WTC11 (cell line): ENCODE measurements around the gene SYCE3. TPM values are rescaled to one million over a fixed set of nuclear protein-coding genes. Genes with fewer than 3 reads are reported as not detected.

Experiments used
- CREB1 ChIP-seq: sonication (generic); formaldehyde crosslinking; IDR thresholded peaks from 2 replicates; pipeline ENCODE4 v1.8.0; 2023; ENCODE audit warnings: mild to moderate bottlenecking, missing genetic modification reagents
- CREM ChIP-seq: sonication (generic); formaldehyde crosslinking; IDR thresholded peaks from 2 replicates; pipeline ENCODE4 v1.8.1; 2022; ENCODE audit warnings: mild to moderate bottlenecking, missing genetic modification reagents, moderate library complexity
- E2F1 ChIP-seq: sonication (generic); formaldehyde crosslinking; IDR thresholded peaks from 2 replicates; pipeline ENCODE4 v1.8.0; 2022; ENCODE audit warnings: mild to moderate bottlenecking, missing genetic modification reagents
- E2F4 ChIP-seq: sonication (generic); formaldehyde crosslinking; IDR thresholded peaks from 2 replicates; pipeline ENCODE4 v1.8.1; 2022; ENCODE audit warnings: low read depth, mild to moderate bottlenecking, moderate library complexity, missing genetic modification reagents, borderline replicate concordance
- ESRRA ChIP-seq: sonication (generic); formaldehyde crosslinking; IDR thresholded peaks from 2 replicates; pipeline ENCODE4 v1.8.1; 2022; ENCODE audit warnings: mild to moderate bottlenecking, missing genetic modification reagents, borderline replicate concordance
- FOXK1 ChIP-seq: sonication (generic); formaldehyde crosslinking; IDR thresholded peaks from 2 replicates; pipeline ENCODE4 v1.8.0; 2022; ENCODE audit warnings: mild to moderate bottlenecking, moderate library complexity, missing genetic modification reagents
- HMGA2 ChIP-seq: fragments of 250-450 bp; sonication (Bioruptor Pico); IDR thresholded peaks from 2 replicates; pipeline ENCODE4 v1.4.0; 2021; ENCODE audit warnings: mild to moderate bottlenecking, moderate library complexity
- IRF2 ChIP-seq: sonication (generic); formaldehyde crosslinking; IDR thresholded peaks from 2 replicates; pipeline ENCODE4 v1.8.0; 2022; ENCODE audit warnings: low read depth, missing genetic modification reagents, borderline replicate concordance
- MAX ChIP-seq: sonication (generic); formaldehyde crosslinking; IDR thresholded peaks from 2 replicates; pipeline ENCODE4 v1.8.0; 2022; ENCODE audit warnings: mild to moderate bottlenecking, missing genetic modification reagents
- MXD4 ChIP-seq: fragments of 250-450 bp; sonication (Bioruptor Pico); IDR thresholded peaks from 2 replicates; pipeline ENCODE4 v1.8.0; 2021; ENCODE audit warnings: mild to moderate bottlenecking, moderate library complexity, borderline replicate concordance
- MYBL2 ChIP-seq: sonication (generic); formaldehyde crosslinking; IDR thresholded peaks from 2 replicates; pipeline ENCODE4 v1.8.1; 2023; ENCODE audit warnings: mild to moderate bottlenecking, moderate library complexity, missing genetic modification reagents
- NR1H2 ChIP-seq: sonication (generic); formaldehyde crosslinking; IDR thresholded peaks from 2 replicates; pipeline ENCODE4 v1.9.0; 2021; ENCODE audit warnings: mild to moderate bottlenecking, moderate library complexity, missing genetic modification reagents
- PRDM15 ChIP-seq: sonication (generic); formaldehyde crosslinking; IDR thresholded peaks from 2 replicates; pipeline ENCODE4 v1.8.0; 2022; ENCODE audit warnings: missing genetic modification reagents
- SMAD3 ChIP-seq: sonication (generic); formaldehyde crosslinking; IDR thresholded peaks from 2 replicates; pipeline ENCODE4 v1.8.0; 2022; ENCODE audit warnings: missing genetic modification reagents, mild to moderate bottlenecking, borderline replicate concordance
- STAT6 ChIP-seq: sonication (generic); formaldehyde crosslinking; conservative IDR thresholded peaks from 2 replicates; pipeline ENCODE4 v1.8.1; 2023; ENCODE audit warnings: mild to moderate bottlenecking, low read depth, missing genetic modification reagents, moderate library complexity
- TCF7 ChIP-seq: sonication (generic); formaldehyde crosslinking; IDR thresholded peaks from 2 replicates; pipeline ENCODE4 v1.8.0; 2022; ENCODE audit warnings: mild to moderate bottlenecking, low read depth, missing genetic modification reagents, moderate library complexity
- ZBTB43 ChIP-seq: sonication (generic); formaldehyde crosslinking; IDR thresholded peaks from 2 replicates; pipeline ENCODE4 v1.8.1; 2023; ENCODE audit warnings: mild to moderate bottlenecking, missing genetic modification reagents
- ZNF232 ChIP-seq: sonication (generic); formaldehyde crosslinking; IDR thresholded peaks from 2 replicates; pipeline ENCODE4 v1.8.0; 2022; ENCODE audit warnings: mild to moderate bottlenecking, missing genetic modification reagents
- ZNF396 ChIP-seq: fragments of 250-450 bp; sonication (Bioruptor Pico); IDR thresholded peaks from 2 replicates; pipeline ENCODE4 v1.8.0; 2021; ENCODE audit warnings: mild to moderate bottlenecking, moderate library complexity, borderline replicate concordance
- ZNF416 ChIP-seq: fragments of 250-450 bp; sonication (Bioruptor Pico); IDR thresholded peaks from 2 replicates; pipeline ENCODE4 v1.9.0; 2021; ENCODE audit warnings: mild to moderate bottlenecking, inconsistent platforms
- ZNF423 ChIP-seq: fragments of 250-450 bp; sonication (Bioruptor Pico); IDR thresholded peaks from 2 replicates; pipeline ENCODE4 v2.1.2; 2022; ENCODE audit warnings: mild to moderate bottlenecking, moderate library complexity
- ZNF425 ChIP-seq: fragments of 250-450 bp; sonication (Bioruptor Pico); conservative IDR thresholded peaks from 2 replicates; pipeline ENCODE4 v1.9.0; 2021; ENCODE audit warnings: mild to moderate bottlenecking
- ZNF671 ChIP-seq: fragments of 250-450 bp; sonication (Bioruptor Pico); IDR thresholded peaks from 2 replicates; pipeline ENCODE4 v1.8.0; 2021; ENCODE audit warnings: mild to moderate bottlenecking
- ZSCAN18 ChIP-seq: fragments of 250-450 bp; sonication (Bioruptor Pico); IDR thresholded peaks from 2 replicates; pipeline ENCODE4 v2.1.2; 2022; ENCODE audit warnings: mild to moderate bottlenecking, moderate library complexity
- total RNA-seq: library from RNA; stranded (reverse); gene quantifications from 3 replicates; pipeline ENCODE4 v1.2.3, GENCODE V29; 2021

Gene SYCE3
- total RNA-seq, 1 experiment from 2014 or later, result 0.46 TPM

- TF ChIP-seq ZNF416 (CRISPR knock-in tag) (no peak), SMAD3 (no peak), ZBTB43 (CRISPR knock-in tag) (peak; percentile 47; the same call in 1 of the 2 replicates), ZNF671 (CRISPR knock-in tag) (no peak), IRF2 (CRISPR knock-in tag) (no peak), ESRRA (no peak), ZNF396 (CRISPR knock-in tag) (no peak), ZNF425 (CRISPR knock-in tag) (no peak), E2F1 (CRISPR knock-in tag) (no peak), ZNF423 (no peak), HMGA2 (CRISPR knock-in tag) (no peak), CREM (CRISPR knock-in tag) (peak; percentile 64; the same call in 1 of the 2 replicates), PRDM15 (CRISPR knock-in tag) (no peak), STAT6 (no peak), TCF7 (CRISPR knock-in tag) (no peak), NR1H2 (CRISPR knock-in tag) (no peak), MYBL2 (CRISPR knock-in tag) (0 out of 2 replicates have a peak, but pooled peaks have one; percentile 56), ZNF232 (CRISPR knock-in tag) (no peak), E2F4 (CRISPR knock-in tag) (no peak), MXD4 (CRISPR knock-in tag) (no peak), CREB1 (no peak), ZSCAN18 (CRISPR knock-in tag) (no peak), FOXK1 (no peak), MAX (CRISPR knock-in tag) (peak; percentile 53; the same call in 1 of the 2 replicates)
Observed at GRCh38 chr22:50562523-50563412, at the start of gene SYCE3 (continued).
